ENCODE data around the gene HNF4A. TPM values are rescaled to one million over a fixed set of nuclear protein-coding genes. Genes with fewer than 3 reads are reported as not detected.

HNF4A gene
- total and polyA plus RNA-seq, 2 of the 13 experiments (the other 11 are each of a cell fraction or from before 2014, with no cell fraction given) = 80.9 to 169 TPM

GRCh38 chr20:44428174-44429016 is 72.9 kb downstream of the HNF4A start (continued):
- no peak; the same call in 1 of the 2 replicates for TF ChIP-seq KDM5A (IDR thresholded peaks at IDR 0.05; ENCODE audit: borderline replicate concordance, low read length)
- TF ChIP-seq ZBTB3 (CRISPR knock-in tag; IDR thresholded peaks at IDR 0.05; ENCODE audit: borderline replicate concordance, low read depth) = 0 out of 2 replicates have a peak, but pooled peaks have one; percentile 91
- no peak for TF ChIP-seq MTF1 (CRISPR knock-in tag; IDR thresholded peaks at IDR 0.05)
- no peak for TF ChIP-seq SNRNP70 (IDR thresholded peaks at IDR 0.05; ENCODE audit: low read depth, low read length)
- no peak for TF ChIP-seq SRSF1 (optimal IDR thresholded peaks at IDR 0.05; ENCODE audit: low read depth, low read length)
- TF ChIP-seq PHF20 (CRISPR knock-in tag; IDR thresholded peaks at IDR 0.05) = no peak
- peak; percentile 6; the same call in 1 of the 2 replicates for TF ChIP-seq RELA (CRISPR knock-in tag; IDR thresholded peaks at IDR 0.05)
- peak; percentile 88 for TF ChIP-seq ZNF354B (CRISPR knock-in tag; IDR thresholded peaks at IDR 0.05)
- peak; percentile 80; the same call in 1 of the 2 replicates for TF ChIP-seq FOXK2 (IDR thresholded peaks at IDR 0.05)
- no peak for TF ChIP-seq MYNN (CRISPR knock-in tag; IDR thresholded peaks at IDR 0.05; ENCODE audit: low read depth)
- TF ChIP-seq DPF2 (CRISPR knock-in tag; IDR thresholded peaks at IDR 0.05; ENCODE audit: borderline replicate concordance, low read depth) = peak; percentile 94
- TF ChIP-seq, protein P1, sequence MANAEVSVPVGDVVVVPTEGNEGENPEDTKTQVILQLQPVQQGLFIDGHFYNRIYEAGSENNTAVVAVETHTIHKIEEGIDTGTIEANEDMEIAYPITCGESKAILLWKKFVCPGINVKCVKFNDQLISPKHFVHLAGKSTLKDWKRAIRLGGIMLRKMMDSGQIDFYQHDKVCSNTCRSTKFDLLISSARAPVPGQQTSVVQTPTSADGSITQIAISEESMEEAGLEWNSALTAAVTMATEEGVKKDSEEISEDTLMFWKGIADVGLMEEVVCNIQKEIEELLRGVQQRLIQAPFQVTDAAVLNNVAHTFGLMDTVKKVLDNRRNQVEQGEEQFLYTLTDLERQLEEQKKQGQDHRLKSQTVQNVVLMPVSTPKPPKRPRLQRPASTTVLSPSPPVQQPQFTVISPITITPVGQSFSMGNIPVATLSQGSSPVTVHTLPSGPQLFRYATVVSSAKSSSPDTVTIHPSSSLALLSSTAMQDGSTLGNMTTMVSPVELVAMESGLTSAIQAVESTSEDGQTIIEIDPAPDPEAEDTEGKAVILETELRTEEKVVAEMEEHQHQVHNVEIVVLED (CRISPR knock-in tag; IDR thresholded peaks at IDR 0.05; ENCODE audit: borderline replicate concordance) = peak; percentile 32; the same call in 1 of the 2 replicates
- TF ChIP-seq, protein P2, sequence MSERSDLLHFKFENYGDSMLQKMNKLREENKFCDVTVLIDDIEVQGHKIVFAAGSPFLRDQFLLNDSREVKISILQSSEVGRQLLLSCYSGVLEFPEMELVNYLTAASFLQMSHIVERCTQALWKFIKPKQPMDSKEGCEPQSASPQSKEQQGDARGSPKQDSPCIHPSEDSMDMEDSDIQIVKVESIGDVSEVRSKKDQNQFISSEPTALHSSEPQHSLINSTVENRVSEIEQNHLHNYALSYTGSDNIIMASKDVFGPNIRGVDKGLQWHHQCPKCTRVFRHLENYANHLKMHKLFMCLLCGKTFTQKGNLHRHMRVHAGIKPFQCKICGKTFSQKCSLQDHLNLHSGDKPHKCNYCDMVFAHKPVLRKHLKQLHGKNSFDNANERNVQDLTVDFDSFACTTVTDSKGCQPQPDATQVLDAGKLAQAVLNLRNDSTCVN (CRISPR knock-in tag; IDR thresholded peaks at IDR 0.05; ENCODE audit: borderline replicate concordance) = peak; percentile 79; the same call in 1 of the 2 replicates
- no peak for TF ChIP-seq YEATS4 (CRISPR knock-in tag; IDR thresholded peaks at IDR 0.05; ENCODE audit: borderline replicate concordance)
- TF ChIP-seq, protein P3, sequence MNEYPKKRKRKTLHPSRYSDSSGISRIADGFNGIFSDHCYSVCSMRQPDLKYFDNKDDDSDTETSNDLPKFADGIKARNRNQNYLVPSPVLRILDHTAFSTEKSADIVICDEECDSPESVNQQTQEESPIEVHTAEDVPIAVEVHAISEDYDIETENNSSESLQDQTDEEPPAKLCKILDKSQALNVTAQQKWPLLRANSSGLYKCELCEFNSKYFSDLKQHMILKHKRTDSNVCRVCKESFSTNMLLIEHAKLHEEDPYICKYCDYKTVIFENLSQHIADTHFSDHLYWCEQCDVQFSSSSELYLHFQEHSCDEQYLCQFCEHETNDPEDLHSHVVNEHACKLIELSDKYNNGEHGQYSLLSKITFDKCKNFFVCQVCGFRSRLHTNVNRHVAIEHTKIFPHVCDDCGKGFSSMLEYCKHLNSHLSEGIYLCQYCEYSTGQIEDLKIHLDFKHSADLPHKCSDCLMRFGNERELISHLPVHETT (CRISPR knock-in tag; conservative IDR thresholded peaks at IDR 0.05) = 0 out of 2 replicates have a peak, but pooled peaks have one; percentile 33
- TF ChIP-seq, protein P4, sequence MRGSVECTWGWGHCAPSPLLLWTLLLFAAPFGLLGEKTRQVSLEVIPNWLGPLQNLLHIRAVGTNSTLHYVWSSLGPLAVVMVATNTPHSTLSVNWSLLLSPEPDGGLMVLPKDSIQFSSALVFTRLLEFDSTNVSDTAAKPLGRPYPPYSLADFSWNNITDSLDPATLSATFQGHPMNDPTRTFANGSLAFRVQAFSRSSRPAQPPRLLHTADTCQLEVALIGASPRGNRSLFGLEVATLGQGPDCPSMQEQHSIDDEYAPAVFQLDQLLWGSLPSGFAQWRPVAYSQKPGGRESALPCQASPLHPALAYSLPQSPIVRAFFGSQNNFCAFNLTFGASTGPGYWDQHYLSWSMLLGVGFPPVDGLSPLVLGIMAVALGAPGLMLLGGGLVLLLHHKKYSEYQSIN (CRISPR knock-in tag; IDR thresholded peaks at IDR 0.05; ENCODE audit: borderline replicate concordance) = no peak
- TF ChIP-seq SRF (IDR thresholded peaks at IDR 0.05; ENCODE audit: low read depth, low read length) = no peak
- TF ChIP-seq ZNF550 (CRISPR knock-in tag; IDR thresholded peaks at IDR 0.05; ENCODE audit: borderline replicate concordance) = 0 out of 2 replicates have a peak, but pooled peaks have one; percentile 81
- peak; percentile 64; the same call in 1 of the 2 replicates for TF ChIP-seq ETV5 (CRISPR knock-in tag; IDR thresholded peaks at IDR 0.05; ENCODE audit: borderline replicate concordance)
- TF ChIP-seq DR1 (CRISPR knock-in tag; IDR thresholded peaks at IDR 0.05) = no peak
- TF ChIP-seq, protein P5, sequence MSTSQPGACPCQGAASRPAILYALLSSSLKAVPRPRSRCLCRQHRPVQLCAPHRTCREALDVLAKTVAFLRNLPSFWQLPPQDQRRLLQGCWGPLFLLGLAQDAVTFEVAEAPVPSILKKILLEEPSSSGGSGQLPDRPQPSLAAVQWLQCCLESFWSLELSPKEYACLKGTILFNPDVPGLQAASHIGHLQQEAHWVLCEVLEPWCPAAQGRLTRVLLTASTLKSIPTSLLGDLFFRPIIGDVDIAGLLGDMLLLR (CRISPR knock-in tag; IDR thresholded peaks at IDR 0.05) = no peak
- peak; percentile 57 for TF ChIP-seq TCF7 (IDR thresholded peaks at IDR 0.05; ENCODE audit: low read depth)
- no peak for TF ChIP-seq KLF15 (CRISPR knock-in tag; IDR thresholded peaks at IDR 0.05; ENCODE audit: borderline replicate concordance)
- TF ChIP-seq ELF3 (CRISPR knock-in tag; IDR thresholded peaks at IDR 0.05) = peak; percentile 96
